ENCODE data around the gene FAM78A.
"Not testable (repeated sequence)": the region's sequence is repeated elsewhere in the genome, so short reads cannot be mapped to it uniquely, and the experiment has no call there.

The FAM78A gene

GRCh38 chr9:131253891-131254491 is 22.3 kb downstream of the FAM78A start:
- H3K4me3 ChIP-seq (ENCODE audit: low read depth, low read length) = peak overlapping the region; percentile 21
- peak; percentile 94 for DNase-seq (ENCODE audit: low read depth)
- TF ChIP-seq MAX (IDR thresholded peaks at IDR 0.05; ENCODE audit: low read depth, low read length) (peak; percentile 85), POLR2A (IDR thresholded peaks at IDR 0.05; ENCODE audit: extremely low read depth, insufficient read length) (peak; percentile 44), MYC (IDR thresholded peaks at IDR 0.05; ENCODE audit: low read depth, low read length) (peak; percentile 93), CTCF (IDR thresholded peaks at IDR 0.05; ENCODE audit: low read depth, low read length) (no peak)

- DNase-seq (ENCODE audit: low read depth) = peak; percentile 66
- TF ChIP-seq MAX (IDR thresholded peaks at IDR 0.05; ENCODE audit: low read depth, low read length) = no peak; the same call in 1 of the 2 replicates
- TF ChIP-seq POLR2A (IDR thresholded peaks at IDR 0.05; ENCODE audit: extremely low read depth, insufficient read length) = no peak
- TF ChIP-seq MYC (IDR thresholded peaks at IDR 0.05; ENCODE audit: low read depth, low read length) = peak; percentile 48; the same call in 1 of the 2 replicates
- no peak for TF ChIP-seq CTCF (IDR thresholded peaks at IDR 0.05; ENCODE audit: low read depth, low read length)
- H3K4me3 ChIP-seq (ENCODE audit: low read depth, low read length) = peak overlapping the region; percentile 82
Observed at GRCh38 chr9:131252120-131252519, 24.2 kb downstream of the FAM78A start.

GRCh38 chr9:131246618-131247017 is 29.7 kb downstream of the FAM78A start:
- TF ChIP-seq MYC (IDR thresholded peaks at IDR 0.05; ENCODE audit: low read depth, low read length) (no peak), MAX (IDR thresholded peaks at IDR 0.05; ENCODE audit: low read depth, low read length) (no peak), CTCF (IDR thresholded peaks at IDR 0.05; ENCODE audit: low read depth, low read length) (no peak), POLR2A (IDR thresholded peaks at IDR 0.05; ENCODE audit: extremely low read depth, insufficient read length) (no peak)
- no peak overlapping the region for H3K4me3 ChIP-seq (ENCODE audit: low read depth, low read length)
- DNase-seq (ENCODE audit: low read depth) = no peak

GRCh38 chr9:131244331-131244730 is 32.0 kb downstream of the FAM78A start:
- not testable (repeated sequence) for H3K4me3 ChIP-seq (ENCODE audit: low read depth, low read length); DNase-seq (ENCODE audit: low read depth)

- H3K4me3 ChIP-seq (ENCODE audit: low read depth, low read length) = no peak overlapping the region
- TF ChIP-seq POLR2A (IDR thresholded peaks at IDR 0.05; ENCODE audit: extremely low read depth, insufficient read length) (no peak), CTCF (IDR thresholded peaks at IDR 0.05; ENCODE audit: low read depth, low read length) (no peak), MAX (IDR thresholded peaks at IDR 0.05; ENCODE audit: low read depth, low read length) (no peak), MYC (IDR thresholded peaks at IDR 0.05; ENCODE audit: low read depth, low read length) (no peak)
- no peak for DNase-seq (ENCODE audit: low read depth)
Observed at GRCh38 chr9:131240047-131240921, 36.0 kb downstream of the FAM78A start.

Measured in NB4 (cell line).